COR-L47 (cell line): ENCODE measurements around the gene PARK7.

ENCODE experiments used
- DNase-seq: peaks from one replicate; lab custom pipeline; 2025; lab: John Stamatoyannopoulos, UW

PARK7 gene

DNA sequence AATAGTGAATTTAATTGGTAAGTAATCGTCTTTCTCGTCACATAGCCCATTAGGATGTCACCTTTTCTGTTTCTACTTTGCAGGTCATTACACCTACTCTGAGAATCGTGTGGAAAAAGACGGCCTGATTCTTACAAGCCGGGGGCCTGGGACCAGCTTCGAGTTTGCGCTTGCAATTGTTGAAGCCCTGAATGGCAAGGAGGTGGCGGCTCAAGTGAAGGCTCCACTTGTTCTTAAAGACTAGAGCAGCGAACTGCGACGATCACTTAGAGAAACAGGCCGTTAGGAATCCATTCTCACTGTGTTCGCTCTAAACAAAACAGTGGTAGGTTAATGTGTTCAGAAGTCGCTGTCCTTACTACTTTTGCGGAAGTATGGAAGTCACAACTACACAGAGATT, 23.3 kb downstream of the PARK7 start:
- no peak for DNase-seq

DNA sequence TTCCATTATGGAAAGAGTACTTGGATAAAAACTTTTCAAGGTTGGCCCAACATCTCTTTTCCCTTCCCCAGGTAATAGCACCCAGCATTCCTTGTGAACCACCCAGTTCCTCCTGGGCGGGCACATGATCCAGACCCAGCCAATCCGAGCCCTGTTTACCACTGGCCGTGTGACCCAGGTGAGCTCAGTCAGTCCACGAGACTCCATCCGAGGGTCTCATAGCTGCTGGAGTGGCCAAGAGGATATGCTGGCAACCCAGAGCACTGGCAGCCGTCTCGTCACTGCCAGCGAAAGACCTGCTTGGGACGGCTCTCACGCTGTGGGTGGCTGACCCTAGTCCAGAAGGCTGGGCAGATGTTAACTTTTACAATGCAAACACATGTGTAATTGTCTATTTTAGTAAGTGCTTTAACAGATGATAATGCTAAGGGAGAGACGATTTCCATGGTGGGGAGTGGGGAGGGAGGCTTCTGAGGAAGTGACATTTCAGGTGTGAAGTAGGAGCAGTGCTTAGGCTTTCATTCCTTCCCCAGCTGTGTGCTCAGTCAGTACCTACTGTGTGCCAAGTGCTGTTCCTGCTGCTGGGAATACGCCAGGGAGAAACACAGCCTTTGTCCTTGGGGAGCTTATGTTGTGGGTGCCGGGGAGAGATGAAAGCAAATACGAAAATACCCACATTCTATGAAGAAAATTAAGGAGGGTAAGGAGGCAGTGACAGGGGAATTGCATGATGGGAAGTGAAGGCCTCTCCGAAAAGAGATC, 24.5 kb downstream of the PARK7 start:
- DNase-seq: no peak

DNA sequence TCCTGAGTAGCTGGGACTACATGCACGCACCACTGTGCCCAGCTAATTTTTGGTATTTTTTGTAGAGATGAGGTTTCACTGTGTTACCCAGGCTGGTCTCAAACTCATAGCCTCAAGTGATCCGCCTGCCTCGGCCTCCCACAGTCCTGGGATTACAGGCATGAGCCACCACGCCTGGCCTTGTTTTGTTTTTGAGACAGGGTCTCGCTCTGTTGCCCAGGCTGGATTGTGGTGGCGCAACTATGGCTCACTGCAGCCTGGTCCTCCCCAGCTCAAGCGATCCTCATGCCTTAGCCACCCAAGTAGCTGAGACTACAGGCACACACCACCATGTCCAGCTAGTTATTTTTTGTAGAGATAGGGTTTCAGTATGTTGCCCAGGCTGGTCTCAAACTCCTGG, 26.0 kb downstream of the PARK7 start:
- no peak for DNase-seq

GRCh38 chr1:7988576-7988975, 27.1 kb downstream of the PARK7 start:
- no peak for DNase-seq

DNA sequence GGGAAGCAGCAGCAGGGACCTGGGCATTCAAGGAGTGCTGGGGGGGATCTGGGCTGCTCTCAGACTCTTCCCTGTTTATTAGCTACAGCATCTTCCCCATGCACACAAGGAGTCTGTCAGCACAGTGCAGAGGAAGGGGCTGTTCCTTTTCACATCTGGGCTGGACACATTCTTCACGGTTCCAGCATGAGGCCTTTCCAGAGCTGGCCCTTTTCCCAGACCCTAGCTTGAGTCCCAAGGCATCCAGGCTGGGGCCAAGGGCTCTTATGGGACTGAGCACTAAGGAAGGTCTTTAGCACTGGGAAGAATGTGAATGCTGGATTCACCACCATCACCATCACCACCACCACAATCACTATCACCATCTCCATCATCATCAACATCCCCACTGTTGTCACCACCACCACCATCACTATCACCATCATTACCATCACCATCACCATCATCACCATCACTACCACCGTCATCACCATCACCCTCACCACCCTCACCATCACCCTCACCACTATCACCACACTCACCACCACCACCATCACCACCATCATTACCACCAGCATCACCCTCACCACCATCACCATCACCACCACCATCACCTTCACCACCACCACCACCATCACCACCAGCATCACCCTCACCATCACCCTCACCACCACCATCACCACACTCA, 28.4 kb downstream of the PARK7 start:
- DNase-seq: no peak

- no peak for DNase-seq
Observed at GRCh38 chr1:7991504-7992440, 30.3 kb downstream of the PARK7 start.

- no peak for DNase-seq
Observed at GRCh38 chr1:7992885-7993284, 31.4 kb downstream of the PARK7 start.

- no peak for DNase-seq
Observed at GRCh38 chr1:7993593-7994479, 32.3 kb downstream of the PARK7 start.

- DNase-seq: no peak
Observed at GRCh38 chr1:7994827-7995226, 33.3 kb downstream of the PARK7 start.

DNA sequence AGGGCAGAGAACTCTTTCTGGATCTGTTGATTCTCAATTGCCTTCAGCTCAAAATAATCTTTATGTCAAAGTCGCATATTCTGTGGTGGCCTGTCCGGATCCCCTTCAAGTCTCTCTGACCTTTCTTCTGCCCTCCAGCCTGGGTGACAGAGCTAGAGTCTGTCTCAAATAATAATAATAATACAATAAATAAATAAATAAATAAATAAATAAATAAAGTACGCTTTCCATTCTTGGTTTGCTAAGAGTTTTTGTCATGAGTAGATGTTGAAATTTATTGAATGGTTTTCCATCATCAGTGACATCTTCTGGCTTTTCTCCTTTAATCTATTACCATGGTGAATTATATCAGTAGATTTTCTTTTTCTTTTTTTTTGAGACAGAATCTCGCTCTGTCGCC, 33.9 kb downstream of the PARK7 start:
- DNase-seq: no peak

GRCh38 chr1:8002329-8002910, 40.9 kb downstream of the PARK7 start:
- DNase-seq: no peak

DNA sequence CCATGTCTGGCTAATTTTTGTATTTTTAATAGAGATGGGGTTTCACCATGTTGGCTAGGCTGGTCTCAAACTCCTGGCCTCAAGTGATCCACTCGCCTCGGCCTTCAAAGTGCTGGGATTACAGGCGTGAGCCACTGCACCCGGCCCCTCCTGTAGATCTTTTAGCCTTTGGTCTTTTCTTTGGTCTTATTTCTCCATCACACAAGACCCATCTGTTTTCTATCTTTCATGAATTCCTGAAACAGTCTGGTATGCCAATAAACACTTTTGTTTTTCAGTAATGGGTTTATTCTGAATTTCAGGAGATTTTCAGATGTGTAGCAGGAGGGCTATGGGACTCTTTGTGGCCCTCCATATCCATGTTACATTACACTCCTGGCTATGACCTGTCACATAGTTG, 41.4 kb downstream of the PARK7 start:
- no peak for DNase-seq

GRCh38 chr1:8003438-8004112, 42.1 kb downstream of the PARK7 start:
- DNase-seq: no peak

DNA sequence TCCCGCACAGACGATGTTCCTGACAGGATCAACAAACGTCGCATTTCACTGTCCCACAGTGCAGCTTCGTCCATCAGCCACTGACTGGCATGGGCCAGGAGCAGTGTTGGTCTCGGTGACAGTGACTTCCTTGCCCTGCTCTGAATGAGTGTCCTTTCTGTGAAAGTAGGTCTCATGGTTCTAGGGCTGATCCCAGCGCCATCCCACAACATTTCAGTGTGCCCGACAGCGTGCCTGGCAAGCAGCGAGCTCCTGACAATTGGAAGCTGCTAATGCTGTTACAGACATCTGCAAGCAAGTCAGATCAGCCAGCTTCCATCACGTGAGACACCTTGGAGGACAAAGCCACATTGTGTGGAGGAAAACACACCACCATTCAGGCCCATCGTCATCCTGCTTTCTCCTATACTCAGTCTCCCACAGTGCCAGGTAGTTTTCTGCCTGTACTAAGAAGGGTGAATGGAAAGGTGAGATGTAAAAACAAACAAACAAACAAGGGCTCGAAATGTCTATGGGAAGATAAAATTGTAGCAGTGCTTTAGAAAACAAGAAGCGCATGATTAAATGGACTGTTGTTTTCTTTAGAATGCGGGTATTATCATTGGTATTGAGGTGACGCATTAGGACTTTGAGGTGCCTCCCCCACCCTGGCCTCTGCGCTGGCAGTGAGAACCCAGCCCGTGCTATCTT, 42.7 kb downstream of the PARK7 start:
- peak; percentile 51 for DNase-seq

GRCh38 chr1:8004803-8005573, 43.5 kb downstream of the PARK7 start:
- peak; percentile 93 for DNase-seq

- peak; percentile 68 for DNase-seq
Observed at GRCh38 chr1:8006037-8006963, 44.8 kb downstream of the PARK7 start.

DNA sequence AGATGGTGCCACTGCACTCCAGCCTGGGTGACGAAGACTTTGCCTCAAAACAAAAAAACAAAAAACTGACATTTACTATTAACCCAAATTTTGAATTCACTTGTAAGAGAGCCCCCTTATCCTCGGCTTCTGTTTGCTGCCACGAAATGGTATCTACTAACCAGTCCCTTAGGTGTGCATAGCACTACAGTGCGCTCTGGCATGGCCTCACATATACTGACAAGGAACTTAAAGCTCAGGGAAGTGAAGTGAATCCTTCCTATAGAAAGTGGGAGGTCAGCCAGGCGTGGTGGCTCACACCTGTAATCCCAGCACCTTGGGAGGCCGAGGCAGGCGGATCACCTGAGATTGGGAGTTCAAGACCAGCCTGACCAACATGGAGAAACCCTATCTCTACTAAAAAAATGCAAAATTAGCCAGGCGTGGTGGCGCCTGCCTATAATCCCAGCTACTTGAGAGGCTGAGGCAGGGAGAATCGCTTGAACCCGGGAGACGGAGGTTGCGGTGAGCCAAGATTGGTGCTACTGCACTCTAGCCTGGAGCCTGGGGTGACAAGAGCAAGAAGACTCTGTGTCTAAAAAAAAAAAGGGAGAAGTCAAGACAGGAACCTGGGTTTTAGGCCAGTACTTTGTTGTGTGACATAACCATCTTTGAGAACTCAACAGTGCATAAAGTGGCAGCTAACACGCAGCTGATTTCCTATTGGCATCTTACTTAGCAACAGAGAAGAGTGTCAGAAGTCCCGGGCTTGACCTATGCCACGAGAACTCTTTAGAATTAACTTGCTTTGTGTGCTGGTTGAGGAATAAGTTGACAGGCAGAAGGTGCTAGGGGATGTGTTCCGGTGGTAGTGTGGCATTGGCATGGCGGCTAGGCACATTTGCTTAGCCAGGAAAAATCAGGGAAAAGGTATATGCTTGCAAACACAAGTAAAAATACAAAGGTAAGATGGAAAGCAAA, 47.8 kb downstream of the PARK7 start:
- no peak for DNase-seq
